HepG2 (cell line): ENCODE results near the gene FAM193A. TPM values are rescaled to one million over a fixed set of nuclear protein-coding genes. Genes with fewer than 3 reads are reported as not detected.

ENCODE experiments used
- ARID5B ChIP-seq: IDR thresholded peaks from 2 replicates; pipeline ENCODE4 v1.4.0; 2020; ENCODE audit warnings: mild to moderate bottlenecking, missing genetic modification reagents
- ATF3 ChIP-seq: sonication (generic); formaldehyde crosslinking; IDR thresholded peaks from 2 replicates; pipeline ENCODE4 v1.4.0; 2020; ENCODE audit warnings: missing genetic modification reagents
- ATRX ChIP-seq: sonication (generic); formaldehyde crosslinking; IDR thresholded peaks from 2 replicates; pipeline ENCODE4 v1.4.0; 2020; ENCODE audit warnings: missing genetic modification reagents, borderline replicate concordance
- CBX2 ChIP-seq, 2 experiments: fragments of 200-600 bp in 1 of 2; sonication (generic); formaldehyde crosslinking in 1 of 2; IDR thresholded peaks; 2 replicates each; pipeline versions ENCODE4 v1.7.0 to v1.8.1; 2018 to 2022; ENCODE audit warnings: low read depth in 2 of 2, low read length in 1 of 2, mild to moderate bottlenecking in 1 of 2, missing genetic modification reagents in 1 of 2
- CTCF ChIP-seq: sonication (generic); formaldehyde crosslinking; IDR thresholded peaks from 2 replicates; pipeline ENCODE4 v1.5.0; 2020; ENCODE audit warnings: mild to moderate bottlenecking, missing genetic modification reagents, moderate library complexity
- EED ChIP-seq: sonication (generic); formaldehyde crosslinking; IDR thresholded peaks from 2 replicates; pipeline ENCODE4 v1.5.0; 2020; ENCODE audit warnings: mild to moderate bottlenecking, missing genetic modification reagents
- FOXP4 ChIP-seq: sonication (generic); formaldehyde crosslinking; IDR thresholded peaks from 2 replicates; pipeline ENCODE4 v1.4.0; 2020; ENCODE audit warnings: missing genetic modification reagents
- HNRNPK ChIP-seq: fragments of 200-400 bp; formaldehyde crosslinking; IDR thresholded peaks from 2 replicates; pipeline ENCODE4 v1.6.1; 2018; ENCODE audit warnings: low read length, low read depth, moderate library complexity, mild to moderate bottlenecking; ENCODE audit not compliant: poor library complexity, severe bottlenecking
- MED13 ChIP-seq: sonication (generic); formaldehyde crosslinking; IDR thresholded peaks from 2 replicates; pipeline ENCODE4 v1.5.0; 2020; ENCODE audit warnings: missing genetic modification reagents
- MNT ChIP-seq: fragments of 450-650 bp; IDR thresholded peaks from 2 replicates; pipeline ENCODE4 v1.6.1; 2016
- MYC ChIP-seq: sonication (generic); formaldehyde crosslinking; IDR thresholded peaks from 2 replicates; pipeline ENCODE4 v1.9.0; 2021; ENCODE audit warnings: missing genetic modification reagents, borderline replicate concordance
- RCOR2 ChIP-seq: IDR thresholded peaks from 2 replicates; pipeline ENCODE4 v1.6.1; 2016; ENCODE audit warnings: missing biosample characterization, missing genetic modification reagents
- REPIN1 ChIP-seq: sonication (generic); formaldehyde crosslinking; IDR thresholded peaks from 2 replicates; pipeline ENCODE4 v1.8.0; 2022; ENCODE audit warnings: missing genetic modification reagents, low read depth, mild to moderate bottlenecking, borderline replicate concordance
- RFX5 ChIP-seq: IDR thresholded peaks from 2 replicates; pipeline ENCODE4 v1.6.1; 2011; ENCODE audit warnings: low read depth, low read length, improper control_type of control experiment
- RFXAP ChIP-seq: sonication (generic); formaldehyde crosslinking; IDR thresholded peaks from 2 replicates; pipeline ENCODE4 v1.4.0; 2020; ENCODE audit warnings: missing genetic modification reagents, borderline replicate concordance
- ZNF549 ChIP-seq: sonication (generic); formaldehyde crosslinking; IDR thresholded peaks from 2 replicates; pipeline ENCODE4 v1.5.0; 2020; ENCODE audit warnings: missing genetic modification reagents
- ZNF569 ChIP-seq: sonication (generic); formaldehyde crosslinking; IDR thresholded peaks from 2 replicates; pipeline ENCODE4 v1.5.0; 2020; ENCODE audit warnings: mild to moderate bottlenecking, missing genetic modification reagents, moderate library complexity, borderline replicate concordance
- ZNF577 ChIP-seq: sonication (generic); formaldehyde crosslinking; IDR thresholded peaks from 2 replicates; pipeline ENCODE4 v1.4.0; 2020; ENCODE audit warnings: mild to moderate bottlenecking, low read depth, missing genetic modification reagents, borderline replicate concordance
- polyA plus RNA-seq, 8 experiments: library from polyadenylated mRNA; depleted of rRNA in 3 of 8; stranded (reverse) in 7 of 8; unstranded in 1 of 8; fragments of >200 nt; fragmentation: Illumina TruSeq in 4 of 8; extraction: Trizol in 4 of 8; gene quantifications; 2 replicates each; pipeline versions ENCODE4 v1.2.1 to v1.2.3, GENCODE V29; 2011 to 2016; ENCODE audit warnings: low read depth in 4 of 8, missing spikeins in 1 of 8, mixed read lengths in 1 of 8; ENCODE audit not compliant: insufficient read depth in 1 of 8
- total RNA-seq, 5 experiments: library from RNA; depleted of rRNA; stranded (reverse); fragments of >200 nt; fragmentation: Illumina TruSeq; extraction: Trizol; gene quantifications; 2 replicates each; pipeline ENCODE4 v1.2.3, GENCODE V29; 2016; ENCODE audit warnings: low read depth in 1 of 5

FAM193A gene
- total and polyA plus RNA-seq, 2 of the 13 experiments (the other 11 are each of a cell fraction or from before 2014, with no cell fraction given): 5.7 to 8.7 TPM

- peak; percentile 72 for TF ChIP-seq HNRNPK
- TF ChIP-seq FOXP4: no peak
- TF ChIP-seq CTCF (CRISPR knock-in tag): peak; percentile 50; the same call in 1 of the 2 replicates
- TF ChIP-seq ATF3: peak; percentile 68; the same call in 1 of the 2 replicates
- TF ChIP-seq MNT: no peak
- peak; percentile 70 for TF ChIP-seq MYC (CRISPR knock-in tag)
- TF ChIP-seq EED (CRISPR knock-in tag): peak; percentile 68; the same call in 1 of the 2 replicates
- TF ChIP-seq ARID5B (CRISPR knock-in tag): peak; percentile 20; the same call in 1 of the 2 replicates
- peak; percentile 37; the same call in 1 of the 2 replicates for TF ChIP-seq RFXAP
- no peak for TF ChIP-seq ZNF569
- no peak for TF ChIP-seq ATRX (CRISPR knock-in tag)
- TF ChIP-seq RFX5: 0 out of 2 replicates have a peak, but pooled peaks have one; percentile 12
- TF ChIP-seq ZNF549 (CRISPR knock-in tag): no peak
- TF ChIP-seq REPIN1 (CRISPR knock-in tag): no peak; the same call in 1 of the 2 replicates
- TF ChIP-seq CBX2 (IDR thresholded peaks at IDR 0.05; ENCODE audit: low read depth, low read length): no peak
- no peak for TF ChIP-seq CBX2 (CRISPR knock-in tag; IDR thresholded peaks at IDR 0.05; ENCODE audit: low read depth)
- TF ChIP-seq RCOR2 (CRISPR knock-in tag): no peak
- no peak for TF ChIP-seq MED13
- no peak for TF ChIP-seq ZNF577
These were observed 219.6 kb downstream of the FAM193A start, which contains the start of gene TNIP2 (continued) for GRCh38 chr4:2755821-2756690.
